ENCODE data around the gene SLC6A2. TPM values are rescaled to one million over a fixed set of nuclear protein-coding genes. Genes with fewer than 3 reads are reported as not detected.
A peak's percentile ranks its signal among the peaks of the same experiment; 100 is the strongest.

The SLC6A2 gene
- total RNA-seq, 1 donor from 2014 or later: not detected

DNA sequence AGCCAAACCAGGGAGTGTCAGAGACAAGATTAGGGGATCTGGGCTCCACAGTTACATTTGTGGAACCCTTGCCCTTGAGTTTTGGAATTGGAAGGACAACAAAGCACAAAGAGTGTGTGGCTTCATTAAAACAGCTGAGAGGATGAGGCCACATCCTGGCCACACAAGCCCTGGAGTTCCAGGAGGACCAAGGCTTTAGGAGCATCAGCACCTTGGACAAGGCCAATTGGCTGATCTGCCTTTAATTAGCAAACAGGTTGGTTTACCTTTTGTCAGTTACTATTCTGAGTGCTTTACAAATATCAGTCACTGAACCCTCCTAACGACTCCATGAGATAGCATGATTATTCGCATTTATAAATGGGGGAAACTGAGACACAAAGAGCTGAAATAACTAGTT lies 54.7 kb downstream of the SLC6A2 start:
- DNase-seq (ENCODE audit: low spot score): no peak
- no peaks in the 10 kb centered on the region for H3K36me3 Mint-ChIP-seq (ENCODE audit: low read depth)
- no peaks in the 10 kb centered on the region for H3K4me1 Mint-ChIP-seq (ENCODE audit: low read depth)
- TF ChIP-seq, protein P1, sequence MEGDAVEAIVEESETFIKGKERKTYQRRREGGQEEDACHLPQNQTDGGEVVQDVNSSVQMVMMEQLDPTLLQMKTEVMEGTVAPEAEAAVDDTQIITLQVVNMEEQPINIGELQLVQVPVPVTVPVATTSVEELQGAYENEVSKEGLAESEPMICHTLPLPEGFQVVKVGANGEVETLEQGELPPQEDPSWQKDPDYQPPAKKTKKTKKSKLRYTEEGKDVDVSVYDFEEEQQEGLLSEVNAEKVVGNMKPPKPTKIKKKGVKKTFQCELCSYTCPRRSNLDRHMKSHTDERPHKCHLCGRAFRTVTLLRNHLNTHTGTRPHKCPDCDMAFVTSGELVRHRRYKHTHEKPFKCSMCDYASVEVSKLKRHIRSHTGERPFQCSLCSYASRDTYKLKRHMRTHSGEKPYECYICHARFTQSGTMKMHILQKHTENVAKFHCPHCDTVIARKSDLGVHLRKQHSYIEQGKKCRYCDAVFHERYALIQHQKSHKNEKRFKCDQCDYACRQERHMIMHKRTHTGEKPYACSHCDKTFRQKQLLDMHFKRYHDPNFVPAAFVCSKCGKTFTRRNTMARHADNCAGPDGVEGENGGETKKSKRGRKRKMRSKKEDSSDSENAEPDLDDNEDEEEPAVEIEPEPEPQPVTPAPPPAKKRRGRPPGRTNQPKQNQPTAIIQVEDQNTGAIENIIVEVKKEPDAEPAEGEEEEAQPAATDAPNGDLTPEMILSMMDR (IDR thresholded peaks at IDR 0.05): no peak
- H3K27ac Mint-ChIP-seq (ENCODE audit: unreplicated experiment): no peak overlapping the region
- H3K27me3 Mint-ChIP-seq (ENCODE audit: low read depth): peaks cover 50% of the 10 kb centered on the region
- H3K4me3 Mint-ChIP-seq (ENCODE audit: unreplicated experiment): no peak overlapping the region
- no peaks in the 10 kb centered on the region for H3K9me3 Mint-ChIP-seq (ENCODE audit: low read depth)

- Mint-ChIP-seq H3K4me1 (ENCODE audit: low read depth) (no peaks in the 10 kb centered on the region), H3K27me3 (ENCODE audit: low read depth) (peaks cover 46% of the 10 kb centered on the region), H3K9me3 (ENCODE audit: low read depth) (no peaks in the 10 kb centered on the region), H3K4me3 (ENCODE audit: unreplicated experiment) (no peak overlapping the region), H3K27ac (ENCODE audit: unreplicated experiment) (no peak overlapping the region), H3K36me3 (ENCODE audit: low read depth) (no peaks in the 10 kb centered on the region)
- DNase-seq (ENCODE audit: low spot score): no peak
- TF ChIP-seq, protein P1 (IDR thresholded peaks at IDR 0.05): peak; percentile 92
Measured at GRCh38 chr16:55711959-55712876, 56.4 kb downstream of the SLC6A2 start.

- H3K27me3 Mint-ChIP-seq (ENCODE audit: low read depth): peaks cover 51% of the 10 kb centered on the region
- no peak for DNase-seq (ENCODE audit: low spot score)
- no peak overlapping the region for H3K4me3 Mint-ChIP-seq (ENCODE audit: unreplicated experiment)
- H3K4me1 Mint-ChIP-seq (ENCODE audit: low read depth): no peaks in the 10 kb centered on the region
- H3K27ac Mint-ChIP-seq (ENCODE audit: unreplicated experiment): no peak overlapping the region
- H3K36me3 Mint-ChIP-seq (ENCODE audit: low read depth): no peaks in the 10 kb centered on the region
- TF ChIP-seq, protein P1 (IDR thresholded peaks at IDR 0.05): no peak
- H3K9me3 Mint-ChIP-seq (ENCODE audit: low read depth): no peaks in the 10 kb centered on the region
Measured at GRCh38 chr16:55713103-55713502, 57.3 kb downstream of the SLC6A2 start.

GRCh38 chr16:55717326-55717725 lies 61.5 kb downstream of the SLC6A2 start:
- Mint-ChIP-seq H3K9me3 (ENCODE audit: low read depth) (no peaks in the 10 kb centered on the region), H3K27ac (ENCODE audit: unreplicated experiment) (no peak overlapping the region), H3K27me3 (ENCODE audit: low read depth) (peaks cover 65% of the 10 kb centered on the region), H3K4me1 (ENCODE audit: low read depth) (no peaks in the 10 kb centered on the region), H3K4me3 (ENCODE audit: unreplicated experiment) (no peak overlapping the region), H3K36me3 (ENCODE audit: low read depth) (no peaks in the 10 kb centered on the region)
- no peak for DNase-seq (ENCODE audit: low spot score)
- TF ChIP-seq, protein P1 (IDR thresholded peaks at IDR 0.05): no peak

- no peak overlapping the region for H3K27ac Mint-ChIP-seq (ENCODE audit: unreplicated experiment)
- H3K9me3 Mint-ChIP-seq (ENCODE audit: low read depth): peaks cover 3% of the 10 kb centered on the region
- peaks cover 38% of the 10 kb centered on the region for H3K27me3 Mint-ChIP-seq (ENCODE audit: low read depth)
- no peak for DNase-seq (ENCODE audit: low spot score)
- H3K36me3 Mint-ChIP-seq (ENCODE audit: low read depth): no peaks in the 10 kb centered on the region
- TF ChIP-seq, protein P1 (IDR thresholded peaks at IDR 0.05): no peak
- no peaks in the 10 kb centered on the region for H3K4me1 Mint-ChIP-seq (ENCODE audit: low read depth)
- no peak overlapping the region for H3K4me3 Mint-ChIP-seq (ENCODE audit: unreplicated experiment)
Measured at GRCh38 chr16:55725055-55725777, 69.4 kb downstream of the SLC6A2 start.
